Left forelimb (tissue), 1 donor: ENCODE results near the gene C1orf116.

Experiments used
- DNase-seq: peaks from one replicate; pipeline ENCODE4 v3.0.0-alpha.2; 2018; ENCODE audit warnings: low spot score

The C1orf116 gene

DNA sequence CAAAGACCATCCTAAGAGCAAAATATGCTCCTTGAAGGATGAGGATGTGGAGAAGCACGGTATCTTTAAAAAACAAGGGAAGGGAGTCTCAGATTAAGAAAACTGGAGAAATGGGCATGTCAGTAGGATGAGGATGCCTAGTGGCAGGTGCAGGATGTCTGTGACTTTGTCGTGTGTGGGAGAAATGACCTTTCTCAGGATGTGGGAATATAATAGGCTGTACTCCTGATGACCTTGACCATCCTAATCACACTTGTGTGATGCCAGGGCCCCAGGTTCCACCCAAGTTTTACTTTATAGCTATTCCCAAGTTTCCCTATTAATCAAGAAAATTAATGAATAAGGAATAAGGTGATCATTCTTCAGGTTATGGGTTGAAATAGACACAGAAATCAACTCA lies 12.9 kb downstream of the C1orf116 start:
- no peak for DNase-seq

DNA sequence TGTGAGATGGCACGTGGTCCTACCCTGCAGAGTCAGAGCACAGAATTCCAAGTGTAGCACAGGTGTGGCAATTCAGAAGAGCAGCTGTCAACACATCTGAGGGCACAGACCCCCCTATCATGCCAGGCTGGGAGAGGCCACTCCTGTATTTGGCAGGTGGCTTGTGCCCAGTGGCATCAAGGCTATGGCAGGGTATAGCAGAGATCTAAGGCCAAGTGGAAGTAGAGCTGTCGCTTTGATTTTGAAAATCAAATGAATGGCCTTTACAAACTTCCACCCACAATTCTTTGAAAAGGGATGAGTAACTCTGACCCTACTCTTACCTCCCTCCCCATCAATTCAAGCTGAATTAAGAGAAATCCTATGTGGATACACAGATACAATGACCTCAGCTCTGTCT lies 13.4 kb downstream of the C1orf116 start:
- DNase-seq = no peak

- no peak for DNase-seq
These were observed 13.8 kb downstream of the C1orf116 start for GRCh38 chr1:207018707-207019106.

- no peak for DNase-seq
These were observed 14.7 kb downstream of the C1orf116 start for GRCh38 chr1:207017615-207018559.

- DNase-seq = no peak
These were observed 16.8 kb downstream of the C1orf116 start for GRCh38 chr1:207015791-207016190.

- DNase-seq = no peak
These were observed 17.8 kb downstream of the C1orf116 start for GRCh38 chr1:207014728-207015127.

DNA sequence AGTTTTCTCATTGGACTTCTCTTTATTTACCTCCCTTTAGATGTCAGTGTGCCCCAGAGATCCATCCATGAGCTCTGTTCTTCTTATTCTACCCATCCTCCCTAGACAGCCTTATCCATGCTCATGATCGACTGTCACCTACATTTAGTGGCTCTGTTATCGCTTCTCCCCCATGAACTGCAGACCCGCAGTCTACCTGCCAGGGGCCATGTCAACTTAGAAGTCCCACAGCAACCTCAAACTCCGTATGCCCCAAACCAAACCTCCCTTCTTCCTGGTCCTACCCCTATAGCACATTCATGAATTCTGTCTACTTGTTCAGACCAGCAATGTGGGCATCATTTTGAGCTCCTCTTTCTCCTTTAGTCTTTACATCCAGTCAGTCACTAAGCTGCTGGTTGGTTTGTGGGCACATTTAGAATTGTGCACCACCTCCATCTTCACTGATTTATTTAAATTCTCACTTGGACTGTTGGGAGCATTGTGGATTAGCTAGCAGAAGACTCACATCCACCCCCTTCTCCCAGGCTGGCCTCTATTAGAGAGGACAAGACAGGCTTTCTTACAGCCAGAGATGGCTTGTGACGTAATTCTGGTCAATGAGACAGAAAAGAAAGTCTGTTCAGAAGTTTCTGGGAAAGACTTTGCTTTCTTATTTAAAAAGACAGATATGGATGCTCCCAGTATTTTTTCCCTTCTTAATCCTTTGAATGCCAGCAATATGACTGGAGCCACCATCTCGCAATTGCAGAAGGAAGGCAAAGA lies 19.1 kb downstream of the C1orf116 start:
- no peak for DNase-seq

GRCh38 chr1:207010726-207011125 lies 21.8 kb downstream of the C1orf116 start:
- DNase-seq = no peak

- no peak for DNase-seq
These were observed 22.6 kb downstream of the C1orf116 start for GRCh38 chr1:207009945-207010344.

DNA sequence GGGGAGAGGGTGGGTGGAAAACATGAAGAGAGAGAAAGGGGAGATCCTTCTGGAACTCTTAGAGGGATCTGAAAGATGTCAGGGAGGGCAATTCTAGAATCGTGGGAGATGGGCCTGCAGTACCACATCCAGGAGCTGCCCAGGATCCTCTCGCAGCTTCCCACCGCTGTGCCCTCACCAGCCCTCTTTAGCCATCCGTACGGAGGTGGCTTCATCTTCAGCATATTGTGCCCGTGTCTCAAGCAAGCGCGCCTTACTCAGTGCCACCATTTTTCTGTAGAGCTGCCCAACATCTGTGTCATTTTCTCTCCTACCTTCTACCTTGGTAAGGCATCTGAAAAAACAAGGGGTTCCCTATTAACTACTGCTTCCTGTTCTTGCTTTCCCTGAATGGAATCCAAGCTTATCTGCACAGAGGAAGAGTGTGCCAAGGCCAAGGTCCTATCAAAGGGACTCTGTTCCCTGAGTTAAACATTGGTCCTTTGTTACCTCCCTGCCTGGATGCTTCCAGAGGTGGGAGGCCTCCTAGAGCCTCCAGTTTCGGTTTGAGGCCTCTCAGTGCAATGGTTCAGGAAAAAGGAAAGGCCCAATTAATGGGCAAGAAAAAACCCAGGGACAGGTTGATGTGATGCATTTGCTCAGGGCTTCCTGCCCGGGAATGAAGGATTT lies 23.2 kb downstream of the C1orf116 start:
- no peak for DNase-seq

GRCh38 chr1:207007352-207008033 lies 25.1 kb downstream of the C1orf116 start:
- no peak for DNase-seq

DNA sequence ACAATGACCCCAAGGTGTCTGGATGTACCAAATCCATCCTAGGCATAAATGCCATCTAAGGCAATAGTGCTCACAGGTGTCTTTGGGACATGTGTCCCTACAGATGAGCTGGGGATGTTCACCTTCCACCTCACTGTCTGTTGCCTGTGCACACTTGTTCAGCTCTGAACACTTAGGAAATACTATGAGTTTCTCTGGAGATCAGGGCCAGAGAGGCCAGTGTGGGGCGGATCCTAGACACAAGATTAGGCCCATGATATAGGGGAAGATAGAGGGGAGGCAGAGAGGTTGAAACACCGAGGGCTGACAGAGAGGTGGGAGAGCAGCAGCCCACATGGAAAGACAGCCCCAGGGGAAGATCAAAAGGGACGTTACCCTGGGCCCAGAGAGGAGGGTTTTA lies 25.6 kb downstream of the C1orf116 start:
- no peak for DNase-seq

DNA sequence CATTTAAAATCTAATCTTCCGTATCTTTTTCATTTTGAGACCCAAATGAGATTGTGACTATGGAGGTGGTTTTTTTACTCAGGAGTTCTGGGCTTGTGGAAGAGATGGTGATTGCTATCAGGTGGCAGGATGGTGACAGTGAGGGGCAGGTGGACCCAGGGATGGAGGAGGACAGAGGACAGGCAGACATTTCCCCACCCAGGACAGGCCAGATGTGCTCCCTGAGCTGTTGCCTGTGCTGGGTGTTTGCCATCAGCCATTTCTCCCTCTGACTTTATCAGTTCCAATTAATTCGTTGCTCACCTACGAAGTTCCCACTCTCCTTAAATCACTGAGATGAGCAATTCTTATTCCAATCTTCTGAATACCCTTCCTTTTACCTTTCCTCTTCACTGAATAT lies 26.5 kb downstream of the C1orf116 start:
- no peak for DNase-seq

DNA sequence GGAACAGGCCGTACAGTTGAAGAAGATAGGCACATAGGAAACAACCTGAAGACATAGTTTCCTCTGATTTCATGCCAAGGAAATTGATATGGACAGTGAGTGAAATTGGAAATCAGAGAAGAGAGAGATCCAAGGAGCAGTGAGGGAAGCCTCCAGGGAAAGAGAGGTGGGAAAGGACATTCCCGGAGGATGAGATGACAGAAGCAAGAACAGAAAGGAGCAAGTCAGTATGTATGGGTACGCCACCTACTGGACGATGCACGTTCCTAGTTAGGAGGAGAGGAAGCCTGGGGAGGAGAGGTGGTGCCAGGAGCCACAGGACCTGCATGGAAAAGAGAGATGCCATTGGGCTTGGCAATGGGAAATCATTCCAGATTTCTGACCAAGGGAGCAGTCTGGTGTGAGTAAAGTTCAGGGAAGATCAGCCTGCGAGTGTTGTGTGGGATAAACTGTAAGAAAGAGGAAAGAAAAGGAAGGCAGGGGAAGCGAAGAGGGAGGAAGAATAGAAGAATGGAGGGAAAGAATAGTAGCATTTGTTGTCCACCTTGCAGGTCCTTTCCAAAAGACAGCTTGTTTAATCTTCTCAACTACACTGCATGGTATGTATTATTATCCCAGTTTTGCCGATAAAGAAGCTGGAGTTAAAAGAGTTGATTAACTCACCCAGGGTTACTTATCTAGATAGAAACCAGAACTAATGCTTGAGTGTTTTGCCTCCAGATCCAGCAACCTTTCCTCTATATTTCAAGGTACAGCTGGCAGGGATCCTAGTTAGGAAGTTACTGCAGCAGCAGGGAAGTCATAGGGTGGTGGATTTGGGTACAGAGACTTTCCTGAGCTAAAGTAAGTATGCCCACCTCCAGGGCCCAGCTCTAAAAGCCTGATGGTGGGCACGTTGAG lies 27.4 kb downstream of the C1orf116 start:
- DNase-seq = no peak

DNA sequence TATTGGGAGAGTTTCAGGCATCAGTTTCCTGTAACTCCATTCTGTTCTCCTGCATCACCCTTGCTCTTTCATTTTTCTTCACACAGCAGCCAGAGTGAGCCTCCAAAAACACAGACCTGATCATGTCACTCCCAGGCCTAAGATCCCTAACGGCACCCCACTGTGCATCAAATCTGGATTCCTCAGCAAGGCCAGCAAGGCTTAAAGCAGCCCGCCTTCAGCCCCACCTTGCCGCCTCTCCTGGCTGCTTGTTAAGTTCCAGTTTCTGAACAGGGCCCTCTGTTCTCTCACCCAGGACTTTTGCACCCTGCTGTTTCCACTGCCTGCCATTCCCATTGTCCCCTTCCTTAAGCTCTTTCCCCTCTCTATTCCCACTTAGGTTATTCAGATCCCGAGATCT lies 29.3 kb downstream of the C1orf116 start:
- no peak for DNase-seq

DNA sequence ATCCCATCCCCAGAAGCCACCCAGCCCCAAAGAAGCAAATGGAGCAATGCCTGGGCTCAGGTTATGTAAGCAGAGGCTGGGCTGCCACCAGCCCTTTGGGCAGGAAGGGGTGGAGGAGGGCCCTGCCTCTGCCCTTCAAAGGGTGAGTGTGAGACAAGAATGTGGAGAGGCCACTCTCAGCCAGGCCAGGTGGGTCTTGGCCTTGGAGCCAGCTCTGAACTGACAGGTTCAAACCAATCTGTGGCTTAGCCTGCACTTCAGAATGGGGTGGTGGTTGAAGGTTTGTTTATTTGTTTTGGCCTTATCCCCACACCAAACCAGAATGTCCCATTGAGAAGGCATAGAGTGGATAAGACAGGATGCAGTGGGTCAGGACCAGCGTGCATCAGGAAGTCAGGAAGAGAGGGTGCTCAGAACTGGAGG lies 29.8 kb downstream of the C1orf116 start:
- no peak for DNase-seq

GRCh38 chr1:207001492-207002245 lies 30.9 kb downstream of the C1orf116 start:
- no peak for DNase-seq

DNA sequence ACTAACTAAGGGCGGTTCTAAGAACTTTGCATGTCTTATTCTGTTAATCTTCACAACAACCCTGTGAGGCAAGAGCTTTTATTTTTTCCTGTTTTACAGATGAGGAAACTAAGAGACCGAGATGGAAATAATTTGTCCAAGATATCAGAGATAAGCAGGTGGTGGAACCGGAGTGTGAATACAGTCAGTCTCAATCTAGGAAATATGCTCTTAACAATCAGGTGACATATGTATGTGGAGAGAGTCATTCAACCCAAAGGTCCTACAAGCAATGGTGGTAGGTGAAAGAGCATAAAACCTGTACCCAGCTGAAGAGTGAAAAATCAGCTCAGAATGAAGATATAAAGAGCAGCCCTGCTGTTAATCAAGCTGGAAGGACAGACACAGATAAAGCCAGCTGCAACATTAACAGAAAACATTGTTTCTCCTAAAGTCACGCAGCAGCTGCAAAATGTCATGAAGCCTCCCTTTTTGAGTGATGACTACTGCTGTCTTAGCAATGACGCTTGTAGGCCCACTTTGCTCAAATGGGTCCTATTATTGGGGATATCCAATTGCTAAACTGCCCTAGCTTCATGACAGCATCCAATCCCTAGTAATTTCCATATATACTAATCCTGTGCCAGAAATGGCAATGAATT lies 31.8 kb downstream of the C1orf116 start:
- no peak for DNase-seq

GRCh38 chr1:206998816-206999215 lies 33.7 kb downstream of the C1orf116 start:
- no peak for DNase-seq

- DNase-seq = no peak
These were observed 39.8 kb downstream of the C1orf116 start for GRCh38 chr1:206992790-206993189.
